ENCODE data around the gene NUCB1. TPM values are rescaled to one million over a fixed set of nuclear protein-coding genes. Genes with fewer than 3 reads are reported as not detected.
"Not testable (repeated sequence)": the region's sequence is repeated elsewhere in the genome, so short reads cannot be mapped to it uniquely, and the experiment has no call there.

Gene NUCB1
- total RNA-seq, 6 donors from 2014 or later, result 278 to 463 (median 341) TPM

DNA sequence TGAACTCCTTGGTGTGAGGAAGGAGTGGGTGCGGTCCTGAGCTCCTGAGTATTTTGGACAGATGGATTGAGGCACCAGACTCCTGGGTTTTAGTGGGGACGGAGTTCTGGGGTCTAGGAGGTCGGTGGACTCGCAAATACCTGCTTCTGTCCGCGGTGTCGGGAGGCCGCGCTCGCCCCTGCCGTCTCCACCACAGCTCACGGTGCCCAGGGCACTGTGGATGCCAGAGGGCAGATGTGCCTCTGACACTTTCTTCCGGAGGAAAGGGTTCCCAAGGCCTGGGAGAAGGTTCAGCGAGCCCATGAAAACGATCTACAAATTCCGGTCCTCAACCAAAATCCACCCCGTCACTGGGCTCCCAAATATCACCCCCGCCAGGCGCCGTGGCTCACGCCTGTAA, 4.9 kb upstream of the NUCB1 start:
- Histone ChIP-seq H3K4me3 (peak overlapping the region in 2 of 4 donors; percentile 51 to 52), H3K36me3 (no peaks in the 10 kb centered on the region), H3K9me3 (no peaks in the 10 kb centered on the region), H3K27me3 (no peaks in the 10 kb centered on the region), H3K27ac (no peak overlapping the region), H3K4me1 (peaks cover 14 to 22% (median 17%) of the 10 kb centered on the region in 4 donors)
- ATAC-seq (ENCODE audit: low FRiP score in 2 of 2) (no peak), DNase-seq (peak in 1 of 2 donors; percentile 73)
- TF ChIP-seq POLR2AphosphoS5 (IDR thresholded peaks at IDR 0.05), result no peak
- TF ChIP-seq, protein P1, sequence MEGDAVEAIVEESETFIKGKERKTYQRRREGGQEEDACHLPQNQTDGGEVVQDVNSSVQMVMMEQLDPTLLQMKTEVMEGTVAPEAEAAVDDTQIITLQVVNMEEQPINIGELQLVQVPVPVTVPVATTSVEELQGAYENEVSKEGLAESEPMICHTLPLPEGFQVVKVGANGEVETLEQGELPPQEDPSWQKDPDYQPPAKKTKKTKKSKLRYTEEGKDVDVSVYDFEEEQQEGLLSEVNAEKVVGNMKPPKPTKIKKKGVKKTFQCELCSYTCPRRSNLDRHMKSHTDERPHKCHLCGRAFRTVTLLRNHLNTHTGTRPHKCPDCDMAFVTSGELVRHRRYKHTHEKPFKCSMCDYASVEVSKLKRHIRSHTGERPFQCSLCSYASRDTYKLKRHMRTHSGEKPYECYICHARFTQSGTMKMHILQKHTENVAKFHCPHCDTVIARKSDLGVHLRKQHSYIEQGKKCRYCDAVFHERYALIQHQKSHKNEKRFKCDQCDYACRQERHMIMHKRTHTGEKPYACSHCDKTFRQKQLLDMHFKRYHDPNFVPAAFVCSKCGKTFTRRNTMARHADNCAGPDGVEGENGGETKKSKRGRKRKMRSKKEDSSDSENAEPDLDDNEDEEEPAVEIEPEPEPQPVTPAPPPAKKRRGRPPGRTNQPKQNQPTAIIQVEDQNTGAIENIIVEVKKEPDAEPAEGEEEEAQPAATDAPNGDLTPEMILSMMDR (IDR thresholded peaks at IDR 0.05), result no peak
- no peak for TF ChIP-seq POLR2A (IDR thresholded peaks at IDR 0.05)
- TF ChIP-seq EP300 (IDR thresholded peaks at IDR 0.05), result no peak
- WGBS, 2 donors, result 54 to 60% methylated on average over 8 to 21 of the region's 21 CpGs

DNA sequence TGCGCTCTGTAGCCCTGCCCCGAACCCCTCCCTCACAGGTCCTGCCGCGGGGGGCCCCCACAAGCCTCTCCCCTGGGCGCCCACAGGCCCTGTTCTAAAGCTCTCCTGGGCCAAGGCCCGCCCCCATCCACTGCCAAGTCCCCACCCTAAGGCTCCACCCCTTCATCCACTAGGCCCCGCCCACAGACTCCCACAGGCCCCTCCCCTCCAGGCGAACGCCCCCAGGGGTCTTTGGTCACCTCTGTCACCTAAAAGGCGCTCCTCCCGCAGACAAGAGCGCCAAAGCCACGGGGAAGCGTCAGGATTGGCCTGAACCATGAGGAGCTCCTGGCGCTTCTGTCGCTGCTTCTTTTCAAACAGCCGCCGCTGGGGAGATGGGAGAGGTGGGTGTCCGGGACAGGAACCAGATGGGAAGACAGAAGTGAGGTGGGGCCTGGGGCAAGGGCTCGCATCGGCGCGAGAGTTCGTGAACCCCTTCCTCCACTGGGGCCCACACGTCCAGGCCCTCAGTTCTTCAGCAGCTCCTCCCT, 3.9 kb upstream of the NUCB1 start:
- peak; percentile 56 to 84 for DNase-seq
- peak overlapping the region in 3 of 4 donors; percentile 26 to 52 (median 51) for H3K4me3 ChIP-seq
- H3K9me3 ChIP-seq, result no peaks in the 10 kb centered on the region
- no peaks in the 10 kb centered on the region for H3K36me3 ChIP-seq
- peaks cover 16 to 29% (median 24%) of the 10 kb centered on the region in 4 donors for H3K4me1 ChIP-seq
- WGBS, 2 donors, result 28 to 39% methylated on average over 22 to 25 of the region's 25 CpGs
- peak overlapping the region in 3 of 4 donors; percentile 53 to 74 (median 54) for H3K27ac ChIP-seq
- no peaks in the 10 kb centered on the region for H3K27me3 ChIP-seq
- TF ChIP-seq POLR2AphosphoS5 (IDR thresholded peaks at IDR 0.05), result no peak
- peak; percentile 56 to 68 for ATAC-seq (ENCODE audit: low FRiP score in 2 of 2)

DNA sequence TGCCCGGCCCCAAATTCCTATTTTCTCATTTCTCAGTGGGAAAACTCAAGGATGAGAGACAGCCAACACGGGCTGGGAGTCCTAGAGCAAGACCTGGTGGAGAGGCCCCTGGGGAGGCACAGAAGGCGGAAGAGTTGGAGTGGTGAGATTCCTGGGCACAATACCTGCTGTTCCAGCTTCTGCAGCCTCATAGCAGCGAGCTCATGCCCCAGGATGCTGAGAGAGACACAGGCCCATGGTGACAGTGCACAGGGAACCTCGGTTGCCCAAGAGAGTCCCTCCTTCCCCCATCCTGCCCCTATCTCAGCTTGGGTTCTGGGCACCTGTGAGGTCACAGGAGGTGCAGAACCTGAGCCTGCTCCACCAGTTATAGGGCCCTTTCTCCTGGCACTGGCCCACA, 2.9 kb upstream of the NUCB1 start:
- ATAC-seq (ENCODE audit: low FRiP score in 2 of 2) (no peak), DNase-seq (no peak)
- H3K4me1 ChIP-seq, result peaks cover 25 to 38% (median 32%) of the 10 kb centered on the region in 4 donors
- 89 to 100% methylated on average over 2 to 5 of the region's 5 CpGs for WGBS, 2 donors
- no peak overlapping the region for H3K4me3 ChIP-seq
- no peaks in the 10 kb centered on the region for H3K9me3 ChIP-seq
- H3K27me3 ChIP-seq, result no peaks in the 10 kb centered on the region
- peaks cover 0 to 4% (median 0%) of the 10 kb centered on the region in 4 donors for H3K36me3 ChIP-seq
- H3K27ac ChIP-seq, result peak overlapping the region in 1 of 4 donors; percentile 53
- no peak for TF ChIP-seq EP300 (IDR thresholded peaks at IDR 0.05)
- no peak for TF ChIP-seq POLR2A (IDR thresholded peaks at IDR 0.05)
- TF ChIP-seq POLR2AphosphoS5 (IDR thresholded peaks at IDR 0.05), result no peak
- TF ChIP-seq, protein P1 (IDR thresholded peaks at IDR 0.05), result no peak

DNA sequence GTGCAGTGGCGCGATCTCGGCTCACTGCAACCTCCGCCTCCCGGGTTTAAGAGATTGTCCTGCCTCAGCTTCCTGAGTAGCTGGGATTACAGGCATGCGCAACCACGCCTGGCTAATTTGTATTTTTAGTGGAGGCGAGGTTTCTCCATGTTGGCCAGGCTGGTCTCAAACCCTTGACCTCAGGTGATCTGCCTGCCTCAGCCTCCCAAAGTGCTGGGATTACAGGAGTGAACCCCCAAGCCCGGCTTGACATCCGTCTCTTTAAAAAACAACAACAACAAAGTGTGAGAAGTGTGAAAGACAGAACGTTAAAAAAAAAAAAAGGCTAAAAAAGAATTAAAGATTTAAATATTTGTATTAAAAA, 744 bp upstream of the NUCB1 start:
- peaks cover 35 to 49% (median 43%) of the 10 kb centered on the region in 4 donors for H3K4me1 ChIP-seq
- H3K4me3 ChIP-seq, result peak overlapping the region in 3 of 4 donors; percentile 78 to 94 (median 91)
- H3K27me3 ChIP-seq; DNase-seq; ATAC-seq (ENCODE audit: low FRiP score in 2 of 2); H3K9me3 ChIP-seq: not testable (repeated sequence)
- H3K36me3 ChIP-seq, result peaks cover 0 to 16% (median 4%) of the 10 kb centered on the region in 4 donors
- WGBS, 2 donors, result 73 to 79% methylated on average over 11 of the region's 11 CpGs
- peak overlapping the region; percentile 85 to 97 (median 94) for H3K27ac ChIP-seq

DNA sequence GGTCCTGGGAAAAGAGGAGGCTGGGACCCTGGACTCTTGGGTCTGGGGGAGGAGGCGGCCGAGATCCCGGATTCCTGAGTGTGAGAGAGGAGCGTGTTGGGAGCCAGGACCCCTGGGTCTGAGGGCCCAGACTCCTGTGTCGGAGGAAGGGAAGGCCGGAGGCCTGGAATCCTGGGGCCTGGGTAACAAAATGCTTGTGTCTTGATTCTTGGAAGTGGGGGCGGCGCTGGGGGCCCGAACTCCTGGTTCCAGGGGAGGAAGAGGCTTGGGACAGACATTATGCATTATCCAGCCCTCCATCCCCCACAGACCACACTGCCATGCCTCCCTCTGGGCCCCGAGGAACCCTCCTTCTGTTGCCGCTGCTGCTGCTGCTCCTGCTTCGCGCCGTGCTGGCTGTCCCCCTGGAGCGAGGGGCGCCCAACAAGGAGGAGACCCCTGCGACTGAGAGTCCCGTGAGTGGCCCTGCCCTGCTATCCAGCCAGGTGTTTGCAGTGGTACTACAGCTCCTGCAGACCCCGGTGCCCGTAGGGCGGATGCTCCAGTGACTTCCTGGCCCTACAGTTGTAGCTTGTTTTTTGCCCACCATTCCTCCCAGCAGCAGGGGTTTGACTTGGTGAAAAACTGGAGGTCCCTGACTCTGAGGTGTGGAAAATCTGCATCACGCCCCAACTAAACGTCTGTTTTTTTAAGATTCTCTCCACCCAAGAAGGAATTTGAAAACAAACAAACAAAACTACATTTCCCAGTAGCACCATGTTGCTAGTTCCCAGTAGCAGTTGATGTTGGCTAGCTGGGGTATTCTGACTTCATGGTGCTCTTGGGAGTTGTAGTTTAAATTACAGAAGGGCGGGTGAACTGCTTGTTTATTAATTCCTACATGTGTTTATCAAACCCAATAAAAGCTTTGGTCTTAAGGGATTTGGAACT, 630 bp downstream of the NUCB1 start:
- Histone ChIP-seq H3K9me3 (no peaks in the 10 kb centered on the region), H3K4me3 (peak overlapping the region; percentile 72 to 94 (median 84)), H3K36me3 (peaks cover 0 to 30% (median 15%) of the 10 kb centered on the region in 4 donors), H3K27ac (peak overlapping the region; percentile 85 to 97 (median 94)), H3K27me3 (no peaks in the 10 kb centered on the region), H3K4me1 (peaks cover 30 to 44% (median 40%) of the 10 kb centered on the region in 4 donors)
- WGBS, 2 donors, result 7 to 10% methylated on average over 15 to 24 of the region's 24 CpGs
- ATAC-seq (ENCODE audit: low FRiP score in 2 of 2), result peak in 1 of 2 donors; percentile 50
- DNase-seq, result peak in 1 of 2 donors; percentile 73
- TF ChIP-seq EP300 (IDR thresholded peaks at IDR 0.05) (no peak), POLR2A (IDR thresholded peaks at IDR 0.05) (peak in 1 of 4 donors; percentile 2)

DNA sequence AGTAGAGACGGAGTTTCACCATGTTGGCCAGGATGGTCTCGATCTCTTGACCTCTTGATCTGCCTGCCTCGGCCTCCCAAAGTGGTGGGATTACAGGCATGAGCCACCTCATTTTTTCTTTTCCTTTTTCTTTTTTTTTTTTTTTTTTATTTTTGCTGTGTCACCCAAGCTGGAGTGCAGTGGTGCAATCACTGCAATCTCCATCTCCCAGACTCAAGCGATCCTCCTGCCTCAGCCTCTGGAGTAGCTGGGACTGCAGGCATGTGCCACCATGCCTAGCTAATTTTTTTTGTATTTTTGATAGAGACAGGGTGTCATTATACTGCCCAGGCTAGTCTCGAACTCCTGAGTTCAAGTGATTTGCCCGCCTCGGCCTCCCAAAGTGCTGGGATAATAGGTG, 2.2 kb downstream of the NUCB1 start:
- Histone ChIP-seq H3K4me1 (peaks cover 31 to 38% (median 34%) of the 10 kb centered on the region in 4 donors), H3K36me3 (peaks cover 0 to 46% (median 21%) of the 10 kb centered on the region in 4 donors)
- not testable (repeated sequence) for DNase-seq; ATAC-seq (ENCODE audit: low FRiP score in 2 of 2); H3K9me3 ChIP-seq; H3K4me3 ChIP-seq; H3K27me3 ChIP-seq; H3K27ac ChIP-seq
- 90 to 97% methylated on average over 7 of the region's 7 CpGs for WGBS, 2 donors

DNA sequence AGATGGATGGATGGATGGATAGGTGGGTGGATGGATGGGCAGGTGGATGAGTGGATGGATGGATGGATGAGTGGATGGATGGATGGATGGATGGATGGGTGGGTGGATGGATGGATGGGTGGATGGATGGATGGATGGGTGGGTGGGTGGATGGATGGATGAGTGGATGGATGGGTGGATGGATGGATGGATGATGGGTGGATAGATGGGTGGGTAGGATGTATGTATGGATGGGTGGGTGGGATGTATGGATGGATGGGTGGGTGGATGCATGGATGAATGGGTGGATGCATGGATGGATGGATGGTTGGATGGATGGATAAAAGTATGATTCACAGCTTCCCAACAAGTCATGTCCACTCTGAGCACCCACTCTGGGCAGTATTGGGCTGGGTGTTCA, 3.7 kb downstream of the NUCB1 start:
- H3K4me3 ChIP-seq; DNase-seq; H3K9me3 ChIP-seq; H3K27ac ChIP-seq; ATAC-seq (ENCODE audit: low FRiP score in 2 of 2); H3K27me3 ChIP-seq: not testable (repeated sequence)
- H3K4me1 ChIP-seq, result peaks cover 38 to 50% (median 46%) of the 10 kb centered on the region in 4 donors
- peaks cover 3 to 59% (median 27%) of the 10 kb centered on the region in 4 donors for H3K36me3 ChIP-seq
